ENCODE measurements around the gene TIMM13. TPM values are rescaled to one million over a fixed set of nuclear protein-coding genes. Genes with fewer than 3 reads are reported as not detected.

The TIMM13 gene
- total RNA-seq, 1 experiment from 2014 or later: 49.3 TPM

DNA sequence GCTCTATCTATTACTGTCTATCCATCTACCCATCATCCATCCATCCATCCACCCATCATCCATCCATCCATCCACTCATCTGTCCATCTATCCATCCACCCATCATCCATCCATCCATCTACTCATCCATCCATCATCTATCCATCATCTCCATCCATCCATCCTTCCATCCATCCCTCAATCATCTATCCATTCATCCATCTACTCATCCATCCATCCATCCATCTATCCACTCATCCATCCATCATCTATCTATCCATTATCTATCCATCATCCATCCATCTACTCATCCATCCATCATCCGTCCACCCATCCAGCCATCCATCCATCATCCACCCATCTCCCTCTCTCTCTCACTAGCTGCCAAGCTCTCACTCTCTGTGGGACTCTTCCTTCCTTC, 13.1 kb upstream of the TIMM13 start:
- Histone ChIP-seq H3K36me3 (ENCODE audit: insufficient read depth, low read length) (no peaks in the 10 kb centered on the region), H3K9ac (ENCODE audit: low read length) (no peak overlapping the region), H3K79me2 (ENCODE audit: low read length) (peaks cover 41% of the 10 kb centered on the region)

DNA sequence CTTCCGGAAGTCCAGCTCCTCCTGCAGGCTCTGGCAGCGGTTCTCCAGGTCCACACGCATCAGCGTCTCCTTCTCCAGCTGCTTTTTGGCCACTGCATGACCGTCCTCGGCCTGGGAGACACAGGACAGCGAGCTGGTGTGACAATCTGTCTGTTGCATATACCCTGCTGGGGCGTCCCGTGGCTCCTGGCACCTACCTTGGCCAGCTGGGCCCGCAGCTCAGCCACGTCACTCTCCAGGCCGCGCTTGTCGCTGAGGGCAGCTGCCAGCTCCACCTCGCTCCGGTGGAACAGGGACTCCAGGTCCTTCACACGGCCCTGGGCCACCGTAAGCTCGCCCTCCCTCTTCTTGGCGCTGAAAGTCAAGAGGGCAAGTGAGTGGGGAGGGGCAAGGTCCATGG, 10.8 kb upstream of the TIMM13 start:
- H3K36me3 ChIP-seq (ENCODE audit: insufficient read depth, low read length): 0 out of 2 replicates have a peak, but pooled peaks cover 2% of the 10 kb centered on the region
- no peak overlapping the region for H3K4me3 ChIP-seq (ENCODE audit: low read length)
- no peak overlapping the region for H3K4me2 ChIP-seq (ENCODE audit: low read depth, low read length, poor library complexity, severe bottlenecking)
- no peaks in the 10 kb centered on the region for H3K4me1 ChIP-seq (ENCODE audit: low read length)
- H3K27me3 ChIP-seq (ENCODE audit: low read length): no peaks in the 10 kb centered on the region
- no peak for DNase-seq
- peaks cover 3% of the 10 kb centered on the region; the same call in 1 of the 2 replicates for H4K20me1 ChIP-seq (ENCODE audit: insufficient read depth, low read depth, low read length)
- H3K9ac ChIP-seq (ENCODE audit: low read length): no peak overlapping the region
- H3K9me3 ChIP-seq (ENCODE audit: low read length): no peaks in the 10 kb centered on the region
- no peak overlapping the region for H3K27ac ChIP-seq (ENCODE audit: low read length)
- H3K9me2 ChIP-seq (replicated peaks; ENCODE audit: insufficient read depth, low read length): no peaks in the 10 kb centered on the region
- H2AFZ ChIP-seq (ENCODE audit: low read length): no peak overlapping the region
- H3K79me2 ChIP-seq (ENCODE audit: low read length): peaks cover 23% of the 10 kb centered on the region

More for the DNA sequence above, 13.1 kb upstream of the TIMM13 start:
- Histone ChIP-seq H4K20me1 (ENCODE audit: insufficient read depth, low read depth, low read length) (peaks cover 10% of the 10 kb centered on the region; the same call in 1 of the 2 replicates), H3K4me3 (ENCODE audit: low read length) (no peak overlapping the region), H3K27me3 (ENCODE audit: low read length) (no peaks in the 10 kb centered on the region), H3K9me3 (ENCODE audit: low read length) (no peaks in the 10 kb centered on the region), H3K27ac (ENCODE audit: low read length) (no peak overlapping the region), H3K9me2 (replicated peaks; ENCODE audit: insufficient read depth, low read length) (no peaks in the 10 kb centered on the region), H3K4me2 (ENCODE audit: low read depth, low read length, poor library complexity, severe bottlenecking) (no peak overlapping the region), H2AFZ (ENCODE audit: low read length) (no peak overlapping the region), H3K4me1 (ENCODE audit: low read length) (no peaks in the 10 kb centered on the region)
- DNase-seq: no peak

DNA sequence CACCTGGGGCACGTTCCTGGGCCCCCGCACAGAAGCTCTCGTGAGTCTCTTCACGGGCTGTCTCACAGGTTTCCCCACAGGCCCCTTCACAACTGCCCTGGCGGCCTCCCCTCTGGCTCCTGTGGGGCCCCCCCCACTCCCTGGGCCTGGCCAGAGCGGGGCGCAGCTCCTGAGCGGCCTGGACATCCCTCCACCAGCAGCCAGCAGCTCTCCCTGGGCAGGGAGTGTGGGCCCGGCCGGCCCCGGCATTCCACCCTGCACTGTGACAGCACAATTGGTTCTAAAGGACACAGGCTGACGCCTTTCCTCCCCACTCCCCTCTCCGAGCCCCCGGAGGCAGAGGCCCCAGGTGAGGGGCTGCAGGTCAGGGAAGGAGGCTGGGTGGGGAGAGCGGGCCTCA, 9.5 kb upstream of the TIMM13 start:
- H3K36me3 ChIP-seq (ENCODE audit: insufficient read depth, low read length): 0 out of 2 replicates have a peak, but pooled peaks cover 2% of the 10 kb centered on the region

DNA sequence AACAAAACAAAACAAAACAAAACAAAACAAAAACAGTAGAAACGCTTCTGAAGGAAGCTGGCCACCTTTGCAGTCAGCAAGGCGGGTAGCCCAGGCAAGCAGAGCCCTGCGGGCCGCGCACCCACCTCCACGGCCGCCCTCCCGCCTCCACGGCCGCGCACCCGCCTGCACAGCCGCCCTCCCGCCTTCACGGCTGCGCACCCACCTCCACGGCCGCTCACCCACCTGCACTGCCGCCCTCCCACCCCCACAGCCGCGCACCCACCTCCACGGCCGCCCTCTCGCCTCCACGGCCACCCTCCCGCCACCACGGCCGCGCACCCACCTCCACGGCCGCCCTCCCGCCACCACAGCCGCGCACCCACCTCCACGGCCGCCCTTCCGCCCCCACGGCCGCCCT, 9.0 kb upstream of the TIMM13 start:
- Histone ChIP-seq H3K27ac (ENCODE audit: low read length) (no peak overlapping the region), H3K4me1 (ENCODE audit: low read length) (no peaks in the 10 kb centered on the region), H3K9me3 (ENCODE audit: low read length) (no peaks in the 10 kb centered on the region), H2AFZ (ENCODE audit: low read length) (no peak overlapping the region), H3K4me3 (ENCODE audit: low read length) (no peak overlapping the region), H3K4me2 (ENCODE audit: low read depth, low read length, poor library complexity, severe bottlenecking) (no peak overlapping the region), H4K20me1 (ENCODE audit: insufficient read depth, low read depth, low read length) (0 out of 2 replicates have a peak, but pooled peaks cover 3% of the 10 kb centered on the region), H3K27me3 (ENCODE audit: low read length) (no peaks in the 10 kb centered on the region), H3K9ac (ENCODE audit: low read length) (no peak overlapping the region), H3K36me3 (ENCODE audit: insufficient read depth, low read length) (0 out of 2 replicates have a peak, but pooled peaks cover 2% of the 10 kb centered on the region), H3K79me2 (ENCODE audit: low read length) (peaks cover 12% of the 10 kb centered on the region), H3K9me2 (replicated peaks; ENCODE audit: insufficient read depth, low read length) (no peaks in the 10 kb centered on the region)
- no peak for DNase-seq

More for the DNA sequence above, 9.5 kb upstream of the TIMM13 start:
- H3K9me3 ChIP-seq (ENCODE audit: low read length): no peaks in the 10 kb centered on the region
- H3K27me3 ChIP-seq (ENCODE audit: low read length): no peaks in the 10 kb centered on the region
- H2AFZ ChIP-seq (ENCODE audit: low read length): no peak overlapping the region
- H3K79me2 ChIP-seq (ENCODE audit: low read length): peaks cover 17% of the 10 kb centered on the region
- no peak overlapping the region for H3K9ac ChIP-seq (ENCODE audit: low read length)
- DNase-seq: no peak
- no peak overlapping the region for H3K4me3 ChIP-seq (ENCODE audit: low read length)
- H3K9me2 ChIP-seq (replicated peaks; ENCODE audit: insufficient read depth, low read length): no peaks in the 10 kb centered on the region
- H3K4me2 ChIP-seq (ENCODE audit: low read depth, low read length, poor library complexity, severe bottlenecking): no peak overlapping the region
- H3K27ac ChIP-seq (ENCODE audit: low read length): no peak overlapping the region
- no peaks in the 10 kb centered on the region for H3K4me1 ChIP-seq (ENCODE audit: low read length)
- 0 out of 2 replicates have a peak, but pooled peaks cover 3% of the 10 kb centered on the region for H4K20me1 ChIP-seq (ENCODE audit: insufficient read depth, low read depth, low read length)

DNA sequence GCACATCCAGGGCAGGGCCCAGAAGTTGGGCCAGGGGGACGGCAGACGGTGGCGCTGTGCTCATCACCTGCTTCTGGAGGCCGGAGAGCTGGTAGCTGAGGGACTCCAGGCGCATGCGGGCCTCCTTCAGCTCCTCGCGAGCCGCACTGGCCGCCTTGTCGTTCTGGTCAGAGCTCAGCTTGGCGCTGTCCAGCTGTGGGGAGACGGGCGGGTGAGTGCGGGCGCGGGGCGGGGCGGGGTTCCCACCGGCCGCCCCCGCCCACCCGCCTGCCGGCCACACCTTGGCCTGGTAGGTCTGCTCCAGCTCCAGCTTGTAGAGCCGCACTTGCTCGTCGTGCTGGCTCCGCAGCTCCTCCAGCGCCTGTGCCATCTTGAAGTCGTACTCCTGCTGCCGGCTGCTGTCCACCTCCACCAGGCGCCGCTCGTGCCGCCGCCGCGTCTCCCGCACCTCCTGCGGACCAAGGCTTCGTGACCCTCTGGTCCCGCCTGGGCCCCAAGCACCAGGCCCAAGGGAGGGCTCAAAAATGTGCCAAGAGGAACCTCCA, 7.4 kb upstream of the TIMM13 start:
- Histone ChIP-seq H3K9ac (ENCODE audit: low read length) (no peak overlapping the region), H3K4me3 (ENCODE audit: low read length) (no peak overlapping the region), H4K20me1 (ENCODE audit: insufficient read depth, low read depth, low read length) (0 out of 2 replicates have a peak, but pooled peaks cover 3% of the 10 kb centered on the region), H3K9me2 (replicated peaks; ENCODE audit: insufficient read depth, low read length) (no peaks in the 10 kb centered on the region), H3K4me1 (ENCODE audit: low read length) (no peaks in the 10 kb centered on the region), H2AFZ (ENCODE audit: low read length) (no peak overlapping the region), H3K9me3 (ENCODE audit: low read length) (no peaks in the 10 kb centered on the region), H3K27me3 (ENCODE audit: low read length) (no peaks in the 10 kb centered on the region), H3K27ac (ENCODE audit: low read length) (no peak overlapping the region), H3K4me2 (ENCODE audit: low read depth, low read length, poor library complexity, severe bottlenecking) (no peak overlapping the region), H3K36me3 (ENCODE audit: insufficient read depth, low read length) (0 out of 2 replicates have a peak, but pooled peaks cover 2% of the 10 kb centered on the region), H3K79me2 (ENCODE audit: low read length) (0 out of 2 replicates have a peak, but pooled peaks cover 3% of the 10 kb centered on the region)
- no peak for DNase-seq

DNA sequence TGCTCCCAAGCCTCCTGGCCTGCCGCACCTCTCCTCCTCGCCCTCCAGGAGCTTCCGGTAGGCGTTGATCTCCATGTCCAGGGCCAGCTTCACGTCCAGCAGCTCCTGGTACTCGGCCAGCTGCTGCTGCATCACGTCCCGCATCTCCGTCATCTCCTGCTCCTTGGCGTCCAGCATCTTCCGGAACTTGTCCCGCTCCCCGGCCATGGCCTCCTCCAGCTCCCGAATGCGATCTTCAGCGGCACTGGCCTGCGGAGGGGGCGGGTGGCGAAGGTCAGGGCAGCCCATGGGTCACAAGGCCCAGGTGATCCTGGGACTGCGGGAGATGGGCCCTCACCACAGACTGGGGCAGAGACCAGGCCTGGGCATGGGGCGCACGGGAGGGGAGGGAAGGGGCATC, 6.9 kb upstream of the TIMM13 start:
- H3K9me2 ChIP-seq (replicated peaks; ENCODE audit: insufficient read depth, low read length): no peaks in the 10 kb centered on the region
- H3K4me2 ChIP-seq (ENCODE audit: low read depth, low read length, poor library complexity, severe bottlenecking): no peak overlapping the region
- no peaks in the 10 kb centered on the region for H3K27me3 ChIP-seq (ENCODE audit: low read length)
- no peaks in the 10 kb centered on the region for H3K9me3 ChIP-seq (ENCODE audit: low read length)
- no peaks in the 10 kb centered on the region for H3K4me1 ChIP-seq (ENCODE audit: low read length)
- no peak overlapping the region for H3K27ac ChIP-seq (ENCODE audit: low read length)
- H3K79me2 ChIP-seq (ENCODE audit: low read length): 0 out of 2 replicates have a peak, but pooled peaks cover under 1% of the 10 kb centered on the region
- H3K9ac ChIP-seq (ENCODE audit: low read length): no peak overlapping the region
- DNase-seq: no peak
- no peak overlapping the region for H3K4me3 ChIP-seq (ENCODE audit: low read length)
- 0 out of 2 replicates have a peak, but pooled peaks cover 3% of the 10 kb centered on the region for H4K20me1 ChIP-seq (ENCODE audit: insufficient read depth, low read depth, low read length)
- H2AFZ ChIP-seq (ENCODE audit: low read length): no peak overlapping the region
- H3K36me3 ChIP-seq (ENCODE audit: insufficient read depth, low read length): 0 out of 2 replicates have a peak, but pooled peaks cover 2% of the 10 kb centered on the region

DNA sequence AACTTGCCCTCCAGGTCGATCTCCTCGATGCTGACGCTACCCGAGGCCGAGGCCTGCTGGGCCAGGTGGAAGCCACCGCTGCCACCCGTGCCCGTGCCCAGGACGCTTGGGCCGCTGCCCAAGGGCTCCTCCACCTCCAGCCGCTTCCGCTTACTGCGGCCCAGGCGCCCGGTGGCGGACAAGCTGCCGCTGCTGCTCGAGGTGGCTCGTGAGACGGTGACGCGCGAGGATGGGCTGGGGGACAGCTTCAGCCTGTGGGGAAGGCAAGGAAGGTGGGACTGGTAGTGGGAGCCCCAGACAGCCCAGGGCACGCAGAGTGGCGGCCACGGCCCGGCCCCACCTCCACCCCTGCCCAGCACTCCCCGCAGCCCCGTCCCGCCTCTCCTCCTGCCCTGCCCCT, 6.5 kb upstream of the TIMM13 start:
- Histone ChIP-seq H3K27me3 (ENCODE audit: low read length) (no peaks in the 10 kb centered on the region), H3K9ac (ENCODE audit: low read length) (no peak overlapping the region), H3K9me3 (ENCODE audit: low read length) (no peaks in the 10 kb centered on the region), H2AFZ (ENCODE audit: low read length) (no peak overlapping the region), H3K4me3 (ENCODE audit: low read length) (no peak overlapping the region), H3K4me1 (ENCODE audit: low read length) (no peaks in the 10 kb centered on the region), H3K27ac (ENCODE audit: low read length) (no peak overlapping the region), H3K79me2 (ENCODE audit: low read length) (no peaks in the 10 kb centered on the region), H3K36me3 (ENCODE audit: insufficient read depth, low read length) (0 out of 2 replicates have a peak, but pooled peaks cover 2% of the 10 kb centered on the region), H3K9me2 (replicated peaks; ENCODE audit: insufficient read depth, low read length) (no peaks in the 10 kb centered on the region), H3K4me2 (ENCODE audit: low read depth, low read length, poor library complexity, severe bottlenecking) (no peak overlapping the region), H4K20me1 (ENCODE audit: insufficient read depth, low read depth, low read length) (0 out of 2 replicates have a peak, but pooled peaks cover 3% of the 10 kb centered on the region)
- no peak for DNase-seq

DNA sequence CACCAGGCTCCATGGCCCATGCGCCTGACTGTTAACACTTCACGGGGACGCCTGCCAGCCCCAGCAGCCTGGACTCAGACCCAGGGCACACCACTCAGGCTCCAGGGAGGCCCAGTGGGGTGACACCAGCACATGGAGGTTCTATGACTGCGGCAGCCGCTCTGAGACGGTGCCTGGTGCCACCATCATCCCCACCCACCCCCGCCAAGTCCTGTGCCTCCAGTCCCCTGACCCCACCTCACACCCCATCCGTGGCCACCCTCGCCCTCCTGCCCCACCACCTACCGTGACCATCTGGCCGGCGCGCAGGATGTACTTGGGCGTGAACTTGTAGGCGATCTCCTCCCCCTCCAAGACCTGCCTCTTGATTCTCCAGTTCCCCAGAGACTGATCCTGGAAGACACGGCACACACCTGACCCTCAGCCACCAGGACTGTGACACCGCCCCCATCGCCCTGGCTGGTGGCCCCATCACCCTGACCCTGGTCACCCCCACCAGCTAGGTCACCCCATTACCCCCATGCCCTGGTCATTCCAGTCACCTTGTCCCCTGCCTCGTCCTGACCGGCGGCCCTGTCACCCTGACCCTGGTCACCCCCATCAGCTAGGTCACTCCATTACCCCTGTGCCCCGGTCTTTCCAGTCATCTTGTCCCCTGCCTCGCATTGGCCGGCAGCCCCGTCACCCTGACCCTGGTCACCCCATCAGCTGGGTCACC, 4.9 kb upstream of the TIMM13 start:
- no peak overlapping the region for H3K4me2 ChIP-seq (ENCODE audit: low read depth, low read length, poor library complexity, severe bottlenecking)
- 0 out of 2 replicates have a peak, but pooled peaks cover 3% of the 10 kb centered on the region for H4K20me1 ChIP-seq (ENCODE audit: insufficient read depth, low read depth, low read length)
- H3K27ac ChIP-seq (ENCODE audit: low read length): no peak overlapping the region
- 0 out of 2 replicates have a peak, but pooled peaks cover 2% of the 10 kb centered on the region for H3K36me3 ChIP-seq (ENCODE audit: insufficient read depth, low read length)
- H3K27me3 ChIP-seq (ENCODE audit: low read length): no peaks in the 10 kb centered on the region
- no peaks in the 10 kb centered on the region for H3K9me2 ChIP-seq (replicated peaks; ENCODE audit: insufficient read depth, low read length)
- H3K79me2 ChIP-seq (ENCODE audit: low read length): peaks cover under 1% of the 10 kb centered on the region
- H3K4me1 ChIP-seq (ENCODE audit: low read length): peaks cover 5% of the 10 kb centered on the region
- H3K9ac ChIP-seq (ENCODE audit: low read length): no peak overlapping the region
- H3K4me3 ChIP-seq (ENCODE audit: low read length): no peak overlapping the region
- no peak overlapping the region for H2AFZ ChIP-seq (ENCODE audit: low read length)
- no peaks in the 10 kb centered on the region for H3K9me3 ChIP-seq (ENCODE audit: low read length)
- DNase-seq: no peak

All from Karpas-422 (cell line).